Fibroblast of lung (primary cell): ENCODE data around the gene ACAN.

Experiments
- CTCF ChIP-seq, 2 donors: IDR thresholded peaks in 1 of 2; conservative IDR thresholded peaks in 1 of 2; 1 replicate in 1 of 2; 2 replicates in 1 of 2; pipeline ENCODE4 v1.5.1; 2011 to 2012; ENCODE audit warnings: low read length in 2 of 2, control low read depth in 1 of 2, inconsistent platforms in 1 of 2, low read depth in 1 of 2, mild to moderate bottlenecking in 1 of 2
- EZH2 ChIP-seq: IDR thresholded peaks from 2 replicates; pipeline ENCODE4 v1.5.1; 2012; ENCODE audit warnings: low read length, control low read depth, mild to moderate bottlenecking; ENCODE audit errors: missing control alignments

- no peak for TF ChIP-seq CTCF (conservative IDR thresholded peaks at IDR 0.05 in 1 of 2, IDR thresholded peaks at IDR 0.05 in 1 of 2; ENCODE audit: low read depth in 1 of 2, low read length in 2 of 2)
- no peak for TF ChIP-seq EZH2
Observed at GRCh38 chr15:88863412-88863811, 60.2 kb downstream of the ACAN start.
